T47D (cell line): ENCODE results near the gene DGKB.

Experiments used
- DNase-seq, 2 experiments: peaks; one replicate each; pipeline versions ENCODE4 v3.0.0 to v3.0.0-alpha.2; 2011 to 2012; ENCODE audit warnings: low read depth in 1 of 2, low spot score in 1 of 2
- JUND ChIP-seq: IDR thresholded peaks from 2 replicates; pipeline ENCODE4 v1.6.1; 2012; ENCODE audit warnings: low read depth
- in situ Hi-C: cut with HindIII; loops from 2 replicates; pipeline ENCODE4 v1.10.0; 2016; ENCODE audit warnings: low sequenced_read_pairs, low pct_unique_long_range_greater_than_20kb

DGKB gene

GRCh38 chr7:14420768-14421167, 481.8 kb downstream of the DGKB start:
- TF ChIP-seq JUND = no peak
- DNase-seq = no peak
- in situ Hi-C loops = no loop called here

DNA sequence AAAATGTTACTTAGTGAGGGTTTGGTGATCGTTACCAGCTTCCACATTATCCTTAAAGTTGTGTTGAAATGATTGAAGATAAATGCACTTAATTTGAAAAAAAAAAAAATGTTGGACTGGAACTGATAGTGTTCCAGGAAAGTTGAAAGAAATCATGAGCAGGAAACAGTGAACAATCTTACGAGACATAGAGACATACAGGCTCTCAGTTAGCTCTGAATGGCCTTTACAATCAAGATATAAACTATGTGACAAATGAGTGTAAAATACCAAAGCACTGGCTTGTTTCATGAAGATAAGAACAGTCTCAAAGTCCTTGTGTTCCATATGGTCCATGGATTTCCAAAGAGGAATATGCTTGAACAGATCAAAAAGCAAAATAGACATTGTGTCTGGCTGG, 483.0 kb downstream of the DGKB start:
- TF ChIP-seq JUND = no peak
- DNase-seq = no peak
- in situ Hi-C loops = no loop called here

- in situ Hi-C loops = no loop called here
- TF ChIP-seq JUND = no peak
- DNase-seq = no peak
Measured at GRCh38 chr7:14418633-14419032, 483.9 kb downstream of the DGKB start.

DNA sequence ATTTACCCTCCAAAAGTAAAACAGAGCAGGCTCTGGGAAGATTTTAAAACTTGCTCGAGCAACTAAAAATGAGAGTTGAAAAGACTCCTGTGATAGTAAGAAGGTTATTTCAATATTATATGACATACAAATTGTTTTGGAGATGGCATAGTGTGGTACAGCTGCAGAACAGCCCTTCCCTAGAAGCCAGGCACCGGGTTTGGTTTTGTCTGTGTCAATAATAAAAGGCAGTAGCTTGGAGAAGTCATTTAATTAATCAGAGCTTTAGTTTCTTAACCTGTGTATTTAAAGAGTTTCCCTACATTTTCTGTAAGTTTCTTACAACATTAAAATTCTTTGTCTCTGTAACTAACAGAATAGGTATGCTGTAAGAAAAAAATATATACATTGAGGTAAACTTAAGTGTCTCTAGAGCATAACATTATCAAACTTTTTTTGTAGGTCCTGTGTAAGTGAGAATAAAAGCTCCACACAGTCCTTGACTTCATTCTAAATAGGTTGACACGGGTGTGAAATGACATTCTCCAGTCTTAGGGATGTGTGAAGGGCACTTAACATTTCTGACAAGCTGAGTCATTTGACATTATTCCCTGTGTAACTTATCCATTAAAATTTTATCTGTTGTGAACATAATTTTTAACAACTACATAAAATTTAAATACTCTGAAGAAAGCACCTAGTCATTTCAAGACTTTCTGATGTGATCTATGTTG, 488.1 kb downstream of the DGKB start:
- in situ Hi-C loops = no loop called here
- no peak for DNase-seq
- TF ChIP-seq JUND = no peak

- in situ Hi-C loops = no loop called here
- DNase-seq = no peak
- TF ChIP-seq JUND = no peak
Measured at GRCh38 chr7:14407246-14408015, 495.1 kb downstream of the DGKB start.

DNA sequence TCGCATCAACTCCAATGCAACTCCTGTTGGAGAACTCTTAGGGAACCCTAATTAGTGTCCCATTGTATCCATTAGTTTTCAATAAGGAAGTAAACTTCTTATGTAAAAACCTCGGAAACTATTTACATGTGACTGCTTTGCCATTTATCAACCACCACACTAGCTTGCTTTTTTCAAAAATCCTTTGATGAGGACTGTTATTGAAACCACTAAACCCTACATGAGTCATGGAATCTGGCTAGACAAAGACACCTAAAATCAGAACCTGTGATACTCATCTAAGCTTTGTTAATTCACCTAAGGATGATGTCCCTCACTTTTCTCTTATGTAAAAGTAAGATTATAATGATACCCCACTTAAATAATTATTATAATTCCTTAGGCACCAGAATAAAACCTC, 499.0 kb downstream of the DGKB start:
- TF ChIP-seq JUND = no peak
- in situ Hi-C loops = no loop called here
- no peak for DNase-seq

- TF ChIP-seq JUND = no peak
- in situ Hi-C loops = no loop called here
- DNase-seq = no peak
Measured at GRCh38 chr7:14400271-14400670, 502.3 kb downstream of the DGKB start.

GRCh38 chr7:14398526-14398925, 504.0 kb downstream of the DGKB start:
- in situ Hi-C loops = no loop called here
- no peak for DNase-seq
- TF ChIP-seq JUND = no peak

DNA sequence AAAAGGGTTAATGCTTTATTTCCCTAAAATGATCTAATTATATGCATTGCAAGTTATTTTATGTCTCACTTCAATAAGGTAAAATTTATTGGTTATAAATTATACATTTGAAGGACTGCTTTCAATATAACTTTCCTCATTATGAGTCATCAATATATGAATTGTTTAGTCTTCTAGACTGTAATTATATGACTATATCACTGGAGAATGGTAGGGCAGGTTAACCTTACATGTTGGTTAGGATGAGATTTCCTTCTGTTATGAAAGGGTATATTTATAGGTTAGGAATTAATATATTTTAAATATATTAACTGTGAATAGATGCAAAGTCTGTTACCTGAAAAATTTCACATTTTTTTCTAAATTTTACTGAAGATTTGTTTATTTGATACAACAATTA, 506.7 kb downstream of the DGKB start:
- DNase-seq = no peak
- no peak for TF ChIP-seq JUND
- in situ Hi-C loops = no loop called here

DNA sequence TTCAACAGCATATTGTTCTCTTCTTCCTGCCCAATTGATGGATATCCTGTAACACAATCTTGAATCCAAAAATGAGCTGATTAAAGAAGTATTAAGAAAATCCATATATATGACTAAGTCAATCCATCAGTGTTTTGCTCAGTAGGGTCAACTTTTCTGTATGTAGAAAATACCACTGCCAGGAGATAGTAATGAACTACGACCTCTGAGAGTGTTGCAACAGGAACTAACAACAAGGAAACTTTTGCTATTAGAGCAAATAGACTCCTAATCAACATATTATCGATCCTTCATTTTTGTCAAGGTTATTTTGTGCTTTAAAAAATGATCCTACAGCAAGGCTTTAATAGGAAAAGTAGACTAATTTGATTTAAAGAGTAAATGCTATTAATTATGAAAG, 507.8 kb downstream of the DGKB start:
- TF ChIP-seq JUND = no peak
- in situ Hi-C loops = no loop called here

GRCh38 chr7:14389595-14389994, 513.0 kb downstream of the DGKB start:
- DNase-seq = no peak
- in situ Hi-C loops = no loop called here
- no peak for TF ChIP-seq JUND

More for the DNA sequence above, 507.8 kb downstream of the DGKB start:
- no peak for DNase-seq

DNA sequence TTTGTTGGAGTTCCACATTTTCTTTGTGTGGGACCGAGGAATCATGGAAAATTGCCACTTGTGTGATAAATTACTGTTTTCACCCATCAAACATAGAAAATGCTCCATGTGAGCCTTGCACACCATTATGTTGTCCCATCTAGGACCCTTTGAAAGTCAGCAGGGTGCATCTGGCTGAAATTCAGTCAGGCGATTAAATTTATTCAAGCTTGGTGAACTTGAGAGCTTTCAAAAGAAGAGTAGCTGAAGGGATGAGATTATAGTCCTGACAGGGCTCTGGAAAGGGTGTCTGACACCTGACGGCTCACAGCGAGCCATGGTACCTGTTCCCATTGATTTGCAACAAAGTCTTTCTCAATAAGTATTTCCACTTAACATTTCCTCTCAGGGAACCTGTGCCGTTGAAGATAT, 513.4 kb downstream of the DGKB start:
- in situ Hi-C loops = no loop called here
- no peak for DNase-seq
- TF ChIP-seq JUND = no peak

GRCh38 chr7:14385074-14385473, 517.5 kb downstream of the DGKB start:
- DNase-seq = no peak
- no peak for TF ChIP-seq JUND
- in situ Hi-C loops = no loop called here
